ENCODE results near the gene GPC6.
A peak's percentile ranks its signal among the peaks of the same experiment; 100 is the strongest.

The GPC6 gene

GRCh38 chr13:94311893-94312292 lies 1085.3 kb downstream of the GPC6 start:
- H3K4me3 Mint-ChIP-seq: no peak overlapping the region
- H3K27ac Mint-ChIP-seq: no peak overlapping the region
- ATAC-seq (no peak), DNase-seq (no peak)
- no peaks in the 10 kb centered on the region for H3K27me3 Mint-ChIP-seq
- no peaks in the 10 kb centered on the region for H3K9me3 Mint-ChIP-seq
- peaks cover 3% of the 10 kb centered on the region for H3K4me1 Mint-ChIP-seq

DNA sequence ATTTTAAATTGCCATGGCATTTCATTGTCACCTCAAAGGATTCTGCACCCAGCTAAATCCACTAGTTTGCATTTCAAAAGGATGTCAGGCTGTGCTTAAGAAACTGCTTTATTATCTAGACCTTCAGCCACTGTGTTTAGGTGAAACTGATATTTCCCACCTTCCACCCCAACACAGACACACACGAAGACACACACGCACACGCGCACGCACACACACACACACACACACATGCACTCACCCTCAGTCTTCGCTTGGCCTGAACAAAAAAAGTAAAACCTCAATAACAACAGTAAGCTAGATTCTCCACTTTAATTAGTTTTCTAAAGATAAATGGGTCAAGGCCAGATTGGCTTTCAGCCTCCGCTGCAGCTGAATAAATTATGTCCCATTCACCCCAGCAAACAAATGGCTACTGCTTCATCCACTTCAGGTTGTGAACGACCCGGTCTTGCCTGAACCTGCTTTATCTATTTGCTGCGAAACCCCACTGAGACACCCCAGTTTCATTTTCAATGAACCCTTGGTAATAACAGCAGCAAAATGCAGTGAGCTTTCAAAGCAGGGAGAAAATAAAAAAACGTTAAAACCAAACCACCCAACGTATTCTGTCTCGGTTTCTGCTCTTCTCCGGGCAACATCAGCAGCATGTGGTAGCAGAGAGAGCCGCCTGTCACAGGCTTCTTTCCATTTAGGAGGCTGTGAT lies 1086.1 kb downstream of the GPC6 start:
- DNase-seq: no peak
- H3K9me3 Mint-ChIP-seq: no peaks in the 10 kb centered on the region
- ATAC-seq: no peak
- H3K4me3 Mint-ChIP-seq: no peak overlapping the region
- peaks cover 9% of the 10 kb centered on the region for H3K4me1 Mint-ChIP-seq
- H3K27me3 Mint-ChIP-seq: no peaks in the 10 kb centered on the region
- H3K27ac Mint-ChIP-seq: no peak overlapping the region

- no peak overlapping the region for H3K27ac Mint-ChIP-seq
- H3K4me1 Mint-ChIP-seq: peaks cover 9% of the 10 kb centered on the region
- ATAC-seq (no peak), DNase-seq (no peak)
- no peaks in the 10 kb centered on the region for H3K9me3 Mint-ChIP-seq
- H3K4me3 Mint-ChIP-seq: no peak overlapping the region
- no peaks in the 10 kb centered on the region for H3K27me3 Mint-ChIP-seq
Measured at GRCh38 chr13:94313321-94313910, 1086.8 kb downstream of the GPC6 start.

DNA sequence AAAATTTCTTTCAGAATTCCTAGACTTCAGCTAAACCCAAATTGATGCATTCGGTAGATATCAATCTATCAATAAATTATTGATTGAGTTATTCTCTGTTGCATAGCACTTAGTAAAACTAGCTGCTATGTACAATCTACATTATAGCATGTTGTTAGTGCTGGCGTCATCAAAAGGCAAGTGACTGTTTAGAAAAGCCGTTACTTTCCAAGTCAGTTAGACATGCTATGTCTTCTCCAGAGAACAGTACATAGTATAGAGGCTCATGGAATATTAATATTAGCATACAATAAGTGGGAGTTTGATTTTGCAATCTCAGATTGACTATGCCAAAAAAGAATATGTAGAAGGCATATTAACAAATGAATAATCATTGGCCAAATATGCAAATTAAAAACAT lies 1087.3 kb downstream of the GPC6 start:
- Mint-ChIP-seq H3K27ac (no peak overlapping the region), H3K4me1 (peaks cover 9% of the 10 kb centered on the region), H3K27me3 (no peaks in the 10 kb centered on the region), H3K9me3 (no peaks in the 10 kb centered on the region), H3K4me3 (no peak overlapping the region)
- no peak for DNase-seq
- no peak for ATAC-seq

DNA sequence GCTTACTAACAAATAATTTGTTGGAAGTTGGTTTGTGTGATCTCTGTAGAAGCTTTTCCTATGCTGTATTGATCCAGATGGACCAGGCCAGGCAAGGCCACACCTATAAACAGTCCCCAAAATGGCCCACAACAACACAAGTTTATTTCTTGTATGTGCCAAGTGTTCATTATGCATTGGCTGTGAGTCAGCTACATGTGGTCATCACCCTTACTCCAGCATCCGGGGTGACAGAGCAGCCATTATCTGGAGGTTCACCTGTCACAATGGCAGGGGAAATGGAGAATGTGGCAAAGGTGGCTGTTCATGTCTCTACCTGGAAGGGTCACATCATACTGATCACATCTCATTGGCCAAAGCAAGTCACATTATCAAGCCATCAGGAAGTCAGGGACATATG lies 1088.6 kb downstream of the GPC6 start:
- Mint-ChIP-seq H3K4me1 (peaks cover 9% of the 10 kb centered on the region), H3K4me3 (no peak overlapping the region), H3K9me3 (no peaks in the 10 kb centered on the region), H3K27me3 (no peaks in the 10 kb centered on the region), H3K27ac (no peak overlapping the region)
- ATAC-seq (no peak), DNase-seq (no peak)

DNA sequence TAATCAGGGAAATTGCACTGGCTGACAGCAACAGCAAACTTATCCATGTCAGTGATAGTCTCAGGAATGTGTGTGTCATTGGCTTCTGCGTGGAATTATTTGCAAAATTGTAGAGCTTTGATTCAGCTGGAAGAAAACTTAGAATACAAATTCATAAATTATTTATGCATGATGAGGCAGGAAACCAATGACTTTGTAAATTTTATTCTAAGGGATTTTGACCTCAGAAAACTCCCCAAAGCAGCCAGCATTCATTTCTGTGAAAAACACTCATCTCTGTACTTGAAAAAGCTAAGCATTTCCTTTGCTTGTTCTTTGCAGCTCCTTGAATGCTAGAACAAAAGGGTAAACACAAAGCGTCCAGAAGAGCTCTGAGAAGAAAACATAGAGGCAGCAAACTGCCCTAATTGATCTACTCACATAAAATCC lies 1090.5 kb downstream of the GPC6 start:
- Mint-ChIP-seq H3K4me3 (no peak overlapping the region), H3K4me1 (peaks cover 9% of the 10 kb centered on the region), H3K27ac (no peak overlapping the region), H3K27me3 (no peaks in the 10 kb centered on the region), H3K9me3 (peaks cover 4 to 5% of the 10 kb centered on the region in 2 donors)
- ATAC-seq (peak; percentile 52), DNase-seq (no peak)

GRCh38 chr13:94318418-94318817 lies 1091.8 kb downstream of the GPC6 start:
- Mint-ChIP-seq H3K4me1 (peaks cover 14% of the 10 kb centered on the region), H3K27me3 (no peaks in the 10 kb centered on the region), H3K4me3 (no peak overlapping the region), H3K9me3 (peaks cover 6 to 7% of the 10 kb centered on the region in 2 donors), H3K27ac (no peak overlapping the region)
- no peak for ATAC-seq
- DNase-seq: no peak

- H3K27ac Mint-ChIP-seq: no peak overlapping the region
- H3K9me3 Mint-ChIP-seq: peaks cover 6 to 7% of the 10 kb centered on the region in 2 donors
- H3K27me3 Mint-ChIP-seq: no peaks in the 10 kb centered on the region
- no peak overlapping the region for H3K4me3 Mint-ChIP-seq
- peaks cover 22% of the 10 kb centered on the region for H3K4me1 Mint-ChIP-seq
- ATAC-seq (no peak), DNase-seq (no peak)
Measured at GRCh38 chr13:94319501-94319900, 1092.9 kb downstream of the GPC6 start.

DNA sequence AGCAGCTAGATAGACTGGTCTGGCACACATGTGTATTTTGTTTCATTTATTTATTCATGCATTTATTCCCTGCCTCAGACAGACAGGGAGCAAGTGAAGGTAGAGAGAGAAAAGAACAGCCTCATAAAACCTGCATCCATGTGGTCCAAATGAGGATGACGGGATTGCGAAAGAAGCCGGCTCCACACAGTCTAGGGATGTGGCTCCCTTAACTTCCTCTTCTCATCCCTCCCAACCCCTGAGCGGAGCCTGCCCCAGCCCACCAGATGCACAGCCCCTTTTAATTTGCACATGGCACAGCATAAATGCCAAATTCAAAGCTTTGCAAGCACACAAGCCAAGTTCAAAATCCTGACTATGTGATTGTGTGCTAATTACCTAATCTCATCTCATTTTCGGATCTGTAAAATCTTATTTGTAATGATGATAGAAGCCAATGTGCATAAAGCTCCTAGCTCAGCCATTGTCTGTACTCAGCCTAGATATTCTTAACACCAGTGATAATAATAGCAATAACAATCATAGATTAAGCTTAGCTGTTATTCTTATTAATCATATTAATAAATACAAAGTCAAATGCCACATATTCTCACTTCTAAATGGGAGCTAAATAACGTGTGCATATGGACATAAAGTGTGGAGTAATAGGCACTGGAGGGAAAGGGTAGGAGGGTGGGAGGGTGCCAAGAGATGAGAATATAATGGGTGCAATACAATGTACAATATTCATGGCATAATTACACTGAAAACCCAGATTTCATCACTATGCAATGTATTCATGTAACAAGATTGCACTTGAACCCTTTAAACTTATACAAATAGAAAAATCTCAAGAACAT lies 1096.5 kb downstream of the GPC6 start:
- Mint-ChIP-seq H3K9me3 (peaks cover 6 to 7% of the 10 kb centered on the region in 2 donors), H3K4me3 (no peak overlapping the region), H3K27me3 (no peaks in the 10 kb centered on the region), H3K27ac (no peak overlapping the region), H3K4me1 (peaks cover 39% of the 10 kb centered on the region)
- ATAC-seq (no peak), DNase-seq (no peak)

- Mint-ChIP-seq H3K27me3 (no peaks in the 10 kb centered on the region), H3K4me3 (peak overlapping the region; percentile 51 to 57), H3K4me1 (peaks cover 46% of the 10 kb centered on the region), H3K9me3 (peaks cover 6 to 7% of the 10 kb centered on the region in 2 donors), H3K27ac (peak overlapping the region; percentile 85 to 86)
- DNase-seq (peak in 1 of 2 donors; percentile 25), ATAC-seq (peak; percentile 89)
Measured at GRCh38 chr13:94323764-94324758, 1097.5 kb downstream of the GPC6 start.

GRCh38 chr13:94324767-94325540 lies 1098.3 kb downstream of the GPC6 start:
- H3K4me1 Mint-ChIP-seq: peaks cover 52% of the 10 kb centered on the region
- peaks cover 7% of the 10 kb centered on the region for H3K27me3 Mint-ChIP-seq
- ATAC-seq (no peak), DNase-seq (no peak)
- peaks cover 7 to 10% of the 10 kb centered on the region in 2 donors for H3K9me3 Mint-ChIP-seq
- no peak overlapping the region for H3K27ac Mint-ChIP-seq
- no peak overlapping the region for H3K4me3 Mint-ChIP-seq

- ATAC-seq (no peak), DNase-seq (no peak)
- Mint-ChIP-seq H3K9me3 (peaks cover 7 to 10% of the 10 kb centered on the region in 2 donors), H3K4me1 (peaks cover 59% of the 10 kb centered on the region), H3K27me3 (peaks cover 11% of the 10 kb centered on the region), H3K4me3 (no peak overlapping the region), H3K27ac (peak overlapping the region in 1 of 2 donors; percentile 72)
Measured at GRCh38 chr13:94325650-94326049, 1099.0 kb downstream of the GPC6 start.

DNA sequence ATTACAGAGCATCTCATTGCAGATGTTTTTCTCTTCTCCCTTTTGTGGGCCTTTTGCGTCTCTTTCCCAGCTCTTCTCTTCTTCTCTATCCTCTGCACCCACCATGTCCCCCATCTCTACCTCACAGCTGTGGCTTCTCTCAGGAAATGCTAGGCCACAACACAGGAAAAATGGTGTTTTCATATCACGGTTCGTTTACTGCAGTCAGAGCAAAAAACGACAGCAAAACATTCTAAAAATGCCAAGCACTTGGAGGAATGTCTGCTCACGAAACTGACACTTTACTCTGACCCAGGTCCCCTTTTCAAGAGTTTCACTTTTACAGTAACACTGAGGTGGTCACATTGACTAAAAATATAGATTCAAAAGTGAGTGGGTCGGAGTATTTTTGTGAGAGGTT lies 1100.7 kb downstream of the GPC6 start:
- H3K27me3 Mint-ChIP-seq: peaks cover 24% of the 10 kb centered on the region
- H3K9me3 Mint-ChIP-seq: peaks cover 0 to 4% of the 10 kb centered on the region in 2 donors
- peak in 1 of 2 donors; percentile 21 for DNase-seq
- peak overlapping the region; percentile 51 to 55 for H3K4me3 Mint-ChIP-seq
- peak; percentile 82 for ATAC-seq
- H3K27ac Mint-ChIP-seq: peak overlapping the region in 1 of 2 donors; percentile 75
- H3K4me1 Mint-ChIP-seq: peaks cover 63% of the 10 kb centered on the region

DNA sequence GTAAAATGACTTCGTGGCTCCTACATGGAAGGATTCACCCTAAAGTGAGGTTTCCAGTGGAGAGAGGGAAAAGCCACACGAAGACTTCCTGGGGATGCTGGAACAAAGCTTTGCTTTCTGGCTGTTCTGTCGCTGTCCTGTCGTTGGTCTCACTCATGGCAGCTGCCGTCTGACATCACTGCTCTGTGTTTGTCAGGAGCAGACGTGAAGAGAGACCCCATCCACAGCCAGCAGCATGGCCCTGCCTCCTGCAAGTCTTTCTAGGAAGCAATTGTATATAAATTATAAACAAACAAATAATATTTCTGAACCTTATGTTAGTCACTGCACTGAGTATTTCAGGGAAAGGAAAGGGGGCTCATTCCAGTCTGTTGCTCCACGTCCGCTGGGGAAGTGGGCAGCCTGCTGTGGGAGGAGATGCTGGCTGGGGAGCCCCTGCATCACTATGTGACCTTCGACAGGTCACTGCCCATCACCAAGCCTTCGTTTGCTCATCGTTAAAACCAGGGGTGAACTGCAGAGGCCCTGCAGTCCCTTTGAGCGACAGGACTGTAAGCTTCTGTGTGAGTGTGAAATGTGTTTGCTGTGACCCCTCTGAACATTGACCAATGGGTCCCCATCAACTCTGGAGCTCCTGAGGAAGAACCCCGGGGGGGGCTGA lies 1101.9 kb downstream of the GPC6 start:
- Mint-ChIP-seq H3K9me3 (peaks cover 0 to 4% of the 10 kb centered on the region in 2 donors), H3K27ac (no peak overlapping the region), H3K4me1 (peaks cover 58% of the 10 kb centered on the region), H3K4me3 (peak overlapping the region in 1 of 2 donors; percentile 31), H3K27me3 (peaks cover 35% of the 10 kb centered on the region)
- ATAC-seq: no peak
- DNase-seq: no peak

Measured in stimulated activated naive CD8-positive, alpha-beta T cell treated with anti-CD3 and anti-CD28 coated beads, Interleukin-15, amount 100 ng/mL, for 72 hours (primary cell).